ENCODE results near the gene KLHL2. TPM values are rescaled to one million over a fixed set of nuclear protein-coding genes. Genes with fewer than 3 reads are reported as not detected.

KLHL2 gene
- total RNA-seq, 1 donor from 2014 or later, result 16.0 TPM

DNA sequence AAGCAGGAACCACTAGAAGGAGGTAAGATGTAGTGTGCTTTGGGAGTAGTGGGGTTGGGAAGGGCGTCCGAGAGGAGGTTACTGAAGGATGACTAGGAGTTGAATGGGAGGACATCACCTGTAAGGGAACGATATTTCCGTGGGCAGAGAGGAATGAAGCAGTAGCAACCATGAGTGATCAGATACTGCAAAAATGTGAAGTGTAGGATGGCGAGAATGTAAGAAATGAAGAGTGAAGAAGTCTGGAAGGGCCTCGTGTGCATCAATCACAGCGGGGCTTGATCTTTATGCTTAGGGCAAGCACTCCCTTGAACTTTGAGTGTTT, 120.7 kb downstream of the KLHL2 start:
- H3K27ac Mint-ChIP-seq (ENCODE audit: unreplicated experiment), result no peak overlapping the region
- TF ChIP-seq, protein P1, sequence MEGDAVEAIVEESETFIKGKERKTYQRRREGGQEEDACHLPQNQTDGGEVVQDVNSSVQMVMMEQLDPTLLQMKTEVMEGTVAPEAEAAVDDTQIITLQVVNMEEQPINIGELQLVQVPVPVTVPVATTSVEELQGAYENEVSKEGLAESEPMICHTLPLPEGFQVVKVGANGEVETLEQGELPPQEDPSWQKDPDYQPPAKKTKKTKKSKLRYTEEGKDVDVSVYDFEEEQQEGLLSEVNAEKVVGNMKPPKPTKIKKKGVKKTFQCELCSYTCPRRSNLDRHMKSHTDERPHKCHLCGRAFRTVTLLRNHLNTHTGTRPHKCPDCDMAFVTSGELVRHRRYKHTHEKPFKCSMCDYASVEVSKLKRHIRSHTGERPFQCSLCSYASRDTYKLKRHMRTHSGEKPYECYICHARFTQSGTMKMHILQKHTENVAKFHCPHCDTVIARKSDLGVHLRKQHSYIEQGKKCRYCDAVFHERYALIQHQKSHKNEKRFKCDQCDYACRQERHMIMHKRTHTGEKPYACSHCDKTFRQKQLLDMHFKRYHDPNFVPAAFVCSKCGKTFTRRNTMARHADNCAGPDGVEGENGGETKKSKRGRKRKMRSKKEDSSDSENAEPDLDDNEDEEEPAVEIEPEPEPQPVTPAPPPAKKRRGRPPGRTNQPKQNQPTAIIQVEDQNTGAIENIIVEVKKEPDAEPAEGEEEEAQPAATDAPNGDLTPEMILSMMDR (IDR thresholded peaks at IDR 0.05), result no peak
- no peak overlapping the region for H3K4me3 Mint-ChIP-seq (ENCODE audit: unreplicated experiment)
- H3K9me3 Mint-ChIP-seq (ENCODE audit: low read depth), result no peaks in the 10 kb centered on the region
- H3K27me3 Mint-ChIP-seq (ENCODE audit: low read depth), result no peaks in the 10 kb centered on the region
- no peaks in the 10 kb centered on the region for H3K36me3 Mint-ChIP-seq (ENCODE audit: low read depth)
- peaks cover 42% of the 10 kb centered on the region for H3K4me1 Mint-ChIP-seq (ENCODE audit: low read depth)
- DNase-seq (ENCODE audit: low spot score), result no peak

- Mint-ChIP-seq H3K9me3 (ENCODE audit: low read depth) (no peaks in the 10 kb centered on the region), H3K4me3 (ENCODE audit: unreplicated experiment) (no peak overlapping the region), H3K4me1 (ENCODE audit: low read depth) (peaks cover 42% of the 10 kb centered on the region), H3K36me3 (ENCODE audit: low read depth) (no peaks in the 10 kb centered on the region), H3K27me3 (ENCODE audit: low read depth) (no peaks in the 10 kb centered on the region), H3K27ac (ENCODE audit: unreplicated experiment) (no peak overlapping the region)
- DNase-seq (ENCODE audit: low spot score), result no peak
- TF ChIP-seq, protein P1 (IDR thresholded peaks at IDR 0.05), result no peak
Measured at GRCh38 chr4:165328708-165329107, 121.3 kb downstream of the KLHL2 start.

- Mint-ChIP-seq H3K9me3 (ENCODE audit: low read depth) (no peaks in the 10 kb centered on the region), H3K4me1 (ENCODE audit: low read depth) (peaks cover 50% of the 10 kb centered on the region), H3K4me3 (ENCODE audit: unreplicated experiment) (peak overlapping the region; percentile 68), H3K27ac (ENCODE audit: unreplicated experiment) (peak overlapping the region; percentile 23), H3K27me3 (ENCODE audit: low read depth) (no peaks in the 10 kb centered on the region), H3K36me3 (ENCODE audit: low read depth) (peaks cover 4% of the 10 kb centered on the region)
- TF ChIP-seq, protein P1 (IDR thresholded peaks at IDR 0.05), result no peak
- DNase-seq (ENCODE audit: low spot score), result no peak
Measured at GRCh38 chr4:165330071-165330470, 122.7 kb downstream of the KLHL2 start.

DNA sequence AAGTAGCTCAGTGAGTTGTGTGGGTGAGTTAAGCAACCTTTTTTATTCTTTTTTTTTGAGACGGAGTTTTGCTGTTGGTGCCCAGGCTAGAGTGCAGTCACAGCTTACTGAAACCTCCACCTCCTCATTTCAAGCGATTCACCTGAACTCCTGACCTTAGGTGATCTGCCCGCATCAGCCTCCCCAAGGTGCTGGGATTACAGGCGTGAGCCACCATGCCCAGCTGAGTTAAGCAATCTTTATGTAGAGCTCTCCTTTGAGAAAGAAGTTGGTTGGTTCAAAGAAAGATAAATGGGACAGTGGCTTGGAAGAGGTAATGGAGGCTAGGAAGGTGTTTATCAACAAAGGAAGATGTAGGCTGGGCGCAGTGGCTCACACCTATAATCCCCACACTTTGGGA, 123.3 kb downstream of the KLHL2 start:
- TF ChIP-seq, protein P1 (IDR thresholded peaks at IDR 0.05), result no peak
- peak overlapping the region; percentile 68 for H3K4me3 Mint-ChIP-seq (ENCODE audit: unreplicated experiment)
- H3K27ac Mint-ChIP-seq (ENCODE audit: unreplicated experiment), result peak overlapping the region; percentile 28
- no peaks in the 10 kb centered on the region for H3K9me3 Mint-ChIP-seq (ENCODE audit: low read depth)
- DNase-seq (ENCODE audit: low spot score), result no peak
- peaks cover 4% of the 10 kb centered on the region for H3K36me3 Mint-ChIP-seq (ENCODE audit: low read depth)
- no peaks in the 10 kb centered on the region for H3K27me3 Mint-ChIP-seq (ENCODE audit: low read depth)
- H3K4me1 Mint-ChIP-seq (ENCODE audit: low read depth), result peaks cover 51% of the 10 kb centered on the region

GRCh38 chr4:165331359-165331758, 124.0 kb downstream of the KLHL2 start:
- TF ChIP-seq, protein P1 (IDR thresholded peaks at IDR 0.05), result no peak
- peaks cover 4% of the 10 kb centered on the region for H3K36me3 Mint-ChIP-seq (ENCODE audit: low read depth)
- DNase-seq (ENCODE audit: low spot score), result no peak
- H3K27ac Mint-ChIP-seq (ENCODE audit: unreplicated experiment), result peak overlapping the region; percentile 92
- peak overlapping the region; percentile 68 for H3K4me3 Mint-ChIP-seq (ENCODE audit: unreplicated experiment)
- H3K9me3 Mint-ChIP-seq (ENCODE audit: low read depth), result no peaks in the 10 kb centered on the region
- peaks cover 46% of the 10 kb centered on the region for H3K4me1 Mint-ChIP-seq (ENCODE audit: low read depth)
- no peaks in the 10 kb centered on the region for H3K27me3 Mint-ChIP-seq (ENCODE audit: low read depth)

Measured in chondrocyte (in vitro differentiated cells).